Urinary bladder (tissue), 2 donors: ENCODE data around the gene ANKRD42. TPM values are rescaled to one million over a fixed set of nuclear protein-coding genes. Genes with fewer than 3 reads are reported as not detected.

ENCODE experiments used
- polyA plus RNA-seq: library from polyadenylated mRNA; stranded (reverse); fragments of 200-250 nt; gene quantifications from one replicate; pipeline ENCODE4 v1.2.3, GENCODE V29; 2013
- small RNA-seq: library from RNA; depleted of rRNA; stranded (forward); fragments of <200 nt; gene quantifications from one replicate; pipeline ENCODE3, GENCODE V24; 2014
- total RNA-seq: library from RNA; depleted of rRNA; stranded (reverse); fragments of >200 nt; gene quantifications from one replicate; pipeline ENCODE4 v1.2.3, GENCODE V29; 2014
- donor health status: healthy.

Gene ANKRD42
- total and polyA plus RNA-seq, 2 donors = 6.4 to 9.6 TPM

Small RNAs within 50 kb of the gene (small RNA-seq; reads per million reads assigned to genes)
- gene AP000873.5 = not detected

Other genes starting within 250 kb of the ANKRD42 start
- 34.2 TPM for gene RAB30, start 121.8 kb upstream of the ANKRD42 start, total RNA-seq
- gene RAB30, start 121.8 kb upstream of the ANKRD42 start, polyA plus RNA-seq = 12.0 TPM
- gene PCF11, start 36.6 kb upstream of the ANKRD42 start, total RNA-seq = 75.2 TPM
- 38.1 TPM for gene PCF11, start 36.6 kb upstream of the ANKRD42 start, polyA plus RNA-seq
- gene CCDC90B, start 92.7 kb downstream of the ANKRD42 start, total RNA-seq = 86.0 TPM
- 33.9 TPM for gene CCDC90B, start 92.7 kb downstream of the ANKRD42 start, polyA plus RNA-seq